ENCODE results near the gene MAN1C1.

Gene MAN1C1

GRCh38 chr1:25765136-25765922 is 148.7 kb downstream of the MAN1C1 start:
- DNase-seq (ENCODE audit: low spot score) = no peak

DNA sequence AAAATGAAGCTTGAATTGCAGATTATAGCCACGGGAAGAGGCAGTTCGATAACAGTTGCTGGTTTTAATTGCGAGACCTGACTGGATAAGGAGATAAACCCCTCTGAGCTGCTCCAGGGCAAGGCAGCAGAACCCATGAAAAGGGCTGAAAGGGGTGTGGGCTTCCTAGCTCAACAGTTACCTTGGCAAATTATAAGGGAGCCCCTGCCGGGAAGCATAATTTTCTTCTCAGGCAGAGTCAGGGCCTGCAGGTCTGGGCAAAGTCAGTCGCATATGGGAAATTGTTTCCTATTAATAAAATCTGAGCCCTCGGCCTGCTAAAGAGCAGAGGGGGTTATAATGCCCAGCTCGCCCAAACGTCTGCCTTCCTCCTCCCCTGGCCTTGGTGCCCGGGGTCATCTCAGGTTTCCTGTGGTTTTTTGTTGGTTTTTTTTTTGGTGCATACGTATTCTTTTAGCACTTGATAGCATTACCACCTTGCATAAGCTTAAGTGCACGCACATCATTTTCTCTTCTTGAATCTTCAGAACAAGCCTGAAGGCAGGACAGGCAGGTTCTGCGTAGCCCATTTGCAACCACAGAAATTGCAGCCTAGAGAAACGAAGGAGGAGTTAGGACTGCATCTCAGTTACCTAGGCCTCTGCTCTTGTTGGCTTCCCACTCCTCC is 149.5 kb downstream of the MAN1C1 start:
- DNase-seq (ENCODE audit: low spot score) = no peak

DNA sequence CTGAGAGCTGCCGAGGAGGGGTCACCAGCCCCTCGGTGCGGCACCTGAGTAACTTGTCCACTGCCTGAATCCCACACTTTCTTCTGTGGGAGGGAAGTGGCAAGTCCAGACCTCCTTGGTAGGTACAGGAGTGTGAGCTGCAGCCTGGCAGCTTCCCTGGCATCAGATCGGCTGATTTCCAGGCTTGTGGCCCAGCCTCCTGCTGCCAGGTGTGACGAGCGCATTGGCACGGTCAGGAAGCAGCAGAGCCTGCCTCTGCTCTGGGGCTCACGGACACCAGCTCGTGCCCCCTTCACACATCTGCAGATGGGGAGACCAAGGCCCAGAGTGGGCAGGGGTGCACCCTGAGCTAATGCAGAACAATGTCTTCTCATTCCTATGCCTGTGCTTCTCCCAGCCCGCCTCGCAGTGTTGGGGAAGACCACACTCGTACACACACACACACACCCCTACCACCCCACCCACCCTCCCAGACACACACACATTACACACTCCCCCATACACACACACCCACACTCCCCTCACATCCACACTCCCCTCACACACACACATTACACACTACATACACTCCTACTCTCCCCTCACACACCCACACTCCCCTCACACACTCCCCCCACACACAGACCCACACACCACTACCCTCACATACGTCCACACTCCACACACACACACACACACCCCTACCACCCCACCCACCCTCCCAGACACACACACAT is 150.3 kb downstream of the MAN1C1 start:
- no peak for DNase-seq (ENCODE audit: low spot score)

DNA sequence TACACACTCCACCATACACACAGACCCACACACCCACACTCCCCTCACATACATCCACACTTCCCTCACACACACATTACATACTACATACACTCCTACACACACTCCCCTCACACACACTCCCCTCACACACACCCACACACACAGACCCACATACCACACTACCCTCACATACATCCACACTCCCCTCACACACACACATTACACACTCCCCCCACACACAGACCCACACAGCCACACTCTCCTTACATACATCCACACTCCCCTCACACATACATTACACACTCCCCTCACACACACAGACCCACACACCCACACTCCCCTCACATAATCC is 150.8 kb downstream of the MAN1C1 start:
- no peak for DNase-seq (ENCODE audit: low spot score)

- no peak for DNase-seq (ENCODE audit: low spot score)
Observed at GRCh38 chr1:25768999-25769398, 152.4 kb downstream of the MAN1C1 start.

DNA sequence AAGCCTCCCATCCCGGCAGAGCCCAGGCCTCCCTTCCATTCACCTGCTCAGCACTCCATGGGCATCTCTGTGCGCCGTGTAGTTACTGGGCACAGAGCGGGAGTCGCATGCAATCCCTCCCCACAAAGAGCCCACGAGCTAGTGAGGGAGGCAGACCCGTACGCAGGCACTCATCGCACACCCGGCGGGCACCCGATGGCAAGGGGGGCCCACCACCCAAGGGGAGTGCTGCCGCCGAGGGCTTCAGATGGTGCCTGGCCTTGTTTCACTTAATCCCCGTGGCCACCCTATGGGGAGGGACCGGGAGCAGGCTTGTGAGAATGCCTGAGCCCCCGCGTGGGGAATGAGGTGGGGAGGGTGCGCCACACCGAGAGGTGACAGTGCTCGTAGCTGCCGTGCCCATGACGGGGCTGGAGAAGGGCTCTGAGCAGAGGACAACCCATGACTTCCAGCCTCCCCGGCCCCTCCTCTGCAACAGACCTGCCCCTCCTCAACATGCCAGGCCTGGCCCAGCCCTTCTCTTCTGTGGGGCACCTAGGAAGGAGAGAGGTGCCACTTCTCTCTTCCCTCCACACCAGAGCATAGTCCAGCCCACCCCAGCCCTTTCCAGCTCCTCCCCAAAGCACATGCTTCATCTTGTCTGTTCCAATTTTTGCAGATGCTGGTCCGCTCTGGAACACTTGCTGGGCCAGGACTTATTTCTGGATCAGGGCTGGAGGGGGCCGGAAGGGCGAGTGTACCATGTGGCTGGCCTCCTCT is 153.2 kb downstream of the MAN1C1 start:
- no peak for DNase-seq (ENCODE audit: low spot score)

GRCh38 chr1:25770541-25771220 is 154.1 kb downstream of the MAN1C1 start:
- DNase-seq (ENCODE audit: low spot score) = no peak

DNA sequence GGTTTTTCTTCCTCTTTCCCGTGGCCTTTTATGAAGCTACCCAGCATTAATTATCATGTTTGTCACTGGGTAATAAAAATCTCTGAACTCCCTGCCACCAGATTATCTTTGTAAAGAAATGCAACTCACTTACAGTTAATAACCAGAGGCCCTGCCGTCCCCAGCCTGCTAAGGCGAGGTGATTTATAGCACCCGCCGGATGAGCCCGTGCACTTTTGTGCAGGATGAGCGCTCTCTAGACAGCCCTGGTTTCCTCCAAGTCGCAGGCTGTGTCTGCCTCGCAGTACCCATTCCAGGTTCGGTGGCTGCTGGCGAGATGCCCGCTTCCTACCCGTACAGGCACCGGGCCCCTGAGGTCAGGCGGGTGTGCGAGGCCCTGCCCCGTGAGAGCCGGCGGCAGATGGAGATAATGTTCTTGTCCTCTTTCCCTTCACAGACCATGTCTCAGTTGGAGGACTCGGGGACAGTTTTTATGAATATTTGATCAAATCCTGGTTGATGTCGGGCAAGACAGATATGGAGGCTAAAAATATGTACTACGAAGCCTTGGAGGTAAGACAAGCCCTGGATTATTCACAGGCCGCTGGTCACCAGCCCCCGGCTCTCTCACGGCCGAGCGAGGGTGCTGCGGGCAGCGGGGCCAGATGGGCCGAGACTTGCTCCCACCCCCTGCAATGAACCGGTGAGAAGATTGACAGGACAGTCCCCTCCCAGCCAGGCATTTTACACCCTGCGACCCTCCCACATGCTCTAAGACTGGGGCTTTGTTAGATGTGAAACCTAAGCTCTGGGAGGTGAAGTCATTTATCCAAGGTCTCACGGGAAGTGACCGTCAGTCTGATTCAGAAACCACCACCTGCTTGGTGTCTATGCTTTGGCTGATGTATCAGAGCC is 154.9 kb downstream of the MAN1C1 start:
- no peak for DNase-seq (ENCODE audit: low spot score)

- no peak for DNase-seq (ENCODE audit: low spot score)
Observed at GRCh38 chr1:25772164-25772563, 155.6 kb downstream of the MAN1C1 start.

GRCh38 chr1:25772692-25773245 is 156.2 kb downstream of the MAN1C1 start:
- DNase-seq (ENCODE audit: low spot score) = no peak

GRCh38 chr1:25773441-25774125 is 157.0 kb downstream of the MAN1C1 start:
- no peak for DNase-seq (ENCODE audit: low spot score)

DNA sequence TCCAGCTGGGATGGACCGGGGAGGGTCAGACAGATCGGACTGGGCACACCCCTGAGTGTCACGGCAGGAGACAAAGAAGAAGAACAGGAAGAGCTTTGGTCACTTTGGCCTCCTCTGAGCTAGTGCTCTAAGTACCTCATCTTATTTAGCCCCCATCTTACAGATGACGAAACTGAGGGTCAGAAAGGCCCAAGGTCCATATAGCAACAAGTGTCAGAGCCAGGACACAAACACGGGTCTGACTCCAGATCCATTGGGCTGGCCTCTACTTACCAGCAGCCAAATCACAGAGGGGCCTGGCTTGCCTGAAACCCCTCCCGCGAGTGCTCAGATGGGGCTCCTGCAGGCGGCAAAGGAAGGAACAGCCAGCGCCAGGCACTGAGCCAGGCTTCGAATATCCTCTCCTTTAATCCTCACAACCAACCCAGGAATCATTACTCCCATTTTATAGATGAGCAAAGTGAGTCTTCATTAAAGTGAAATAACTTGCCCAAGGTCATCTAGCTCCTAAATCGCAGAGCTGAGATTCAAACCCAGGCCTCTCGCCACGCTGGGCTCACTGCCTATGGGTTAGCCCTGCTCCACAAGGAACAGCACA is 157.7 kb downstream of the MAN1C1 start:
- no peak for DNase-seq (ENCODE audit: low spot score)

DNA sequence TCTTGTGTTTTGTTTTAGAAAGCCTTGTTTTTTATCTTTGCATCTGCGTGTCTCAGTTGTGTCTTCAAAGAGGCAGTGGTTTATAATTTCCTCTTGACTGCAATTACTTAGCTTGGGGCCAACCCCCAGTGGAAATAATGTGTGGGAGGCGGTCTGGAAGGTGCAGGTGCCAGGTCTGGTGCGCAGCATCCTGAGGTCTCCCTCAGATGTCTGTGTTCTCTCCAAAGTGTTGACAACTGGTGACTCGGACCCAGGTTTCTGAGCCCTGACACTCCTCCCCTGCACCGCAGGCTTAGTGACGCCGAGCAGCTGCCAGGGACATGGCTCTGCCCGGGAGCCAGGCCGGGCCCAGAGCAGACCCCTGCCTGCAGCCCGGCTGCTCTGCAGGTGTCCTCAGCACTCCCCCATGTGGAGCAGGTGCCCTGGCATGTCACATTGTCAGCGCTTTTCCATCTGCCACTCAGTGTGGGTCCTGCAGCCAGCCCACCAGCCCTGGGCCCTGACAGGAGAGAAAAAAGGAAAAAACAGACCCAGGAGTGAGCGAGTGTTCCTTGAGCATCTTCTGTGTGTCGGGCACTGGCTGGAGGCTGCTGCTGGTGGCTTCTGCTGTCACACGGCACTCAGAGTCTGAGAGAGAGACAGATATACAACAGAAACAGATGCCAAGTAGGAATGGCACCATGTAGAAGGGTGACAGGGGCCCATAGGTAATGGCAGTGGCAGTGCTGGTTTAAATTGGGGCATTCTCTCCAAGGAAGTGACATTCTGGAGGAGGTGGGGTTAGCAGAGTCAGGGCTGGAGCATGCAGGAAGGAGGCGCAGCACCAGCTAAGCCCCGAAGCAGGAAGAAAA is 158.6 kb downstream of the MAN1C1 start:
- no peak for DNase-seq (ENCODE audit: low spot score)

DNA sequence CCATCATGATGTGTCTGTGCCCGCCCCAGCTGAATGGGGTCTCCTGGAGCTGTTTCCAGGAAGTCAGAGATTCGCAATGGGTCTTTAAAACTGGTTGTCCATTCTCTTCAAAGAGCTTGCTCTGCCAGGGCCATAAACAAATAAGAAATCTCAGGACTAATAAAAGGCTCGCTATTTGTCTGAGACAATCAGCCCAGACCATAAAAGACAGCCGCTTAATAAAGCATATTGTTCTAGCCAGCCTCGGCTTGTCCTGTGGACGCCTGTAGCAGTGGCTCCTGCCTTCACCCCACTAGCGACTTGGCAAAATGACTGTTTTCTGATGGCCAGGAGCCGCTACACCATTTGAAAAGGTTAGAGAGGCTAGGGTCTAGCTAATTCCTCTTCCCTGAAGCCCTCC is 162.8 kb downstream of the MAN1C1 start:
- DNase-seq (ENCODE audit: low spot score) = no peak

DNA sequence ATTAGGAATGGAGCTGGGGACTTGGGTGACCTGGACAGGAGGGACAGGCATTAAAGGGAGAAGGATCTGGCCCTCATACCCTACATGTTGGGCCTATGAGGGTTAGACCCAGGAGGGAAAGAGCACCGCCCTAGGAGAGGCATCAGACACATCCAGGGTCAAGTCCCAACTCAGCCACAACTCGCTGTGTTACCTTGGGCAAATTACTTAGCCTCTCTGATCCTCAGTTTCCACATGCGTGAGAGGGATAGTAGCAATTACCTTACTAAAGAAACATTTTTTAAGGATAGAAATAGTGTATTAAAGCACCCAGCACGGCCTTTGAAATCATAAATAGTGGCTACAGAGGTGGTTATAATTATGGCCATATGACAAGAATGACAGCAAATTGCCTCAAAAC is 163.3 kb downstream of the MAN1C1 start:
- no peak for DNase-seq (ENCODE audit: low spot score)

GRCh38 chr1:25780318-25781129 is 163.9 kb downstream of the MAN1C1 start:
- DNase-seq (ENCODE audit: low spot score) = no peak

GRCh38 chr1:25781130-25781433 is 164.5 kb downstream of the MAN1C1 start:
- no peak for DNase-seq (ENCODE audit: low spot score)
